Transverse colon (tissue), 4 donors: ENCODE data around the gene EPHA2. TPM values are rescaled to one million over a fixed set of nuclear protein-coding genes. Genes with fewer than 3 reads are reported as not detected.
"Not testable (repeated sequence)": the region's sequence is repeated elsewhere in the genome, so short reads cannot be mapped to it uniquely, and the experiment has no call there.

ENCODE experiments used
- DNase-seq: peaks from one replicate; pipeline ENCODE4 v3.0.0-alpha.2; 2019
- H3K27ac ChIP-seq, 4 donors: fragments of 200-600 bp; sonication (generic); 2 replicates each; pipeline ENCODE4 v1.5.1; 2016 to 2018; ENCODE audit warnings: inconsistent platforms in 4 of 4
- H3K27me3 ChIP-seq: fragments of 200-600 bp; sonication (generic); 2 replicates; pipeline ENCODE4 v1.5.1; 2017; ENCODE audit warnings: inconsistent platforms
- H3K36me3 ChIP-seq, 4 donors: fragments of 200-600 bp; sonication (generic); 2 replicates each; pipeline ENCODE4 v1.5.1; 2017 to 2019; ENCODE audit warnings: inconsistent platforms in 4 of 4
- H3K4me1 ChIP-seq, 4 donors: fragments of 200-600 bp; sonication (generic); 2 replicates each; pipeline ENCODE4 v1.5.1; 2017 to 2020; ENCODE audit warnings: inconsistent platforms in 4 of 4
- H3K4me3 ChIP-seq, 4 donors: fragments of 200-600 bp; sonication (generic); 1 replicate in 1 of 4; 2 replicates in 3 of 4; pipeline versions ENCODE4 v1.5.1 to v1.6.1; 2017 to 2019; ENCODE audit warnings: inconsistent platforms in 4 of 4
- H3K9me3 ChIP-seq, 2 donors: fragments of 200-600 bp; sonication (generic); 2 replicates each; pipeline ENCODE4 v1.5.1; 2017 to 2019; ENCODE audit warnings: inconsistent platforms in 2 of 2
- CTCF ChIP-seq, 5 experiments: fragments of 200-600 bp in 3 of 5; fragments of 450-650 bp in 2 of 5; sonication (generic) in 3 of 5; IDR thresholded peaks; 1 replicate in 2 of 5; 2 replicates in 3 of 5; pipeline ENCODE4 v1.5.1; 2016 to 2017; ENCODE audit warnings: antibody characterized with exemption in 5 of 5, inconsistent platforms in 3 of 5, mild to moderate bottlenecking in 2 of 5, moderate library complexity in 1 of 5
- EP300 ChIP-seq: sonication (generic); formaldehyde crosslinking; IDR thresholded peaks from one replicate; pipeline ENCODE4 v1.6.1; 2017; ENCODE audit warnings: antibody characterized with exemption, low read depth
- POLR2A ChIP-seq: fragments of 450-650 bp; IDR thresholded peaks from one replicate; pipeline ENCODE4 v1.6.1; 2016; ENCODE audit warnings: antibody characterized with exemption, mild to moderate bottlenecking, moderate library complexity
- POLR2AphosphoS5 ChIP-seq, 3 donors: sonication (generic); formaldehyde crosslinking; IDR thresholded peaks; one replicate each; pipeline ENCODE4 v1.6.1; 2016; ENCODE audit warnings: antibody characterized with exemption in 3 of 3
- WGBS, 2 donors: methylation state at CpG; one replicate each; pipeline ENCODE4 v1.1.5; 2018; ENCODE audit warnings: low coverage in 1 of 2; 5-methylcytosine and 5-hydroxymethylcytosine counted together
- in situ Hi-C, 4 donors: fragments of 200-750 bp; cut with MboI; loops; one replicate each; pipeline versions ENCODE4 v1.15.0 to v1.15.1; 2017; ENCODE audit warnings: low sequenced_read_pairs in 3 of 4, low pct_ligation_motif_present in 1 of 4, low pct_unique_long_range_greater_than_20kb in 1 of 4
- intact Hi-C: fragments of 100-400 bp; cut with DNase I; formaldehyde crosslinking; loops from one replicate; pipeline ENCODE4 v1.15.1; 2023; ENCODE audit warnings: low total_unique reads
- total RNA-seq, 4 donors: library from RNA; depleted of rRNA; stranded (reverse); fragments of >200 nt; gene quantifications; one replicate each; pipeline ENCODE4 v1.1.0, GENCODE V29; 2016

Gene EPHA2
- total RNA-seq, 4 donors from 2014 or later, result 2.6 to 68.8 (median 30.5) TPM

DNA sequence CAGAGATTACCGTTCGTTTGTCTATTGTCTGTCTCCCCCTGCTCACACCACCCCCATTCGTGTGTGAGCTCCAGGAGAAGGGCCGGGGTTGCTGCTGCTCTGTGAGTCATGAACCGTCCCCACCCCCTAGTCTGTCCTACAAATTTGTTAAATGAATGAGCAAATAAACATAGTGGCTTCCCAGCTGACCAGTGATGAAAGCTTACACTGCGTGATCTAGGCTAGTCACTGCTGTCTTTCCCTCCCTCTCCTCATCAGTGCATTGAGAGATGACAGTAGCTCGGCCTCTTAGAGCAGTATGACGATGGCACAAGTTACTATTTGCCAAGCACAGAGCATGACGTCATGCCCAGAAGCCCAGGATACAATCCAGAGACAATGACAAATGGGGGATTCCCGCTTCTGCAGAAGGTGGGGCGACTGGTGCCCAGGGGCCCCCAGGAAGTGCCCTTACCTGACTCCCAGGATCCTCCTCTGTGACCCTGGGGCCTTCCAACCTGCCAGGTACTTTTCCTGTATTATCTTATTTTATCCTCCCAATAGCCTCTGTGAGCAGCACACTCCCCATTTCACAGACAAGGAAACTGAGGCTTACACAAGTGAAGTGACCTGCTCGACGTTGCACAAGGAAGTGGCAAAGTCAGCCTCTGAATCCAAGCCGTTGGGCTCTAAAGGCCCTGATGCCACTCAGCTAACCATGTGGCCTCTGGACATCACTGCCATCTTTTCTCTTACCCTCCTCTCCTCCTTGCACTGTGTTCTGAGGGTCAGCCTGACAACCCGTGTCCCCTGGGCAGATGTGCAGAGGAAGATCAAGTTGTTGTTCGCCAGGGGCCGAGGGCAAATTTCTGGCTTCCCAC, 8.6 kb upstream of the EPHA2 start:
- no peak for DNase-seq
- Histone ChIP-seq H3K4me1 (peaks cover 9 to 48% (median 20%) of the 10 kb centered on the region in 4 donors), H3K36me3 (no peaks in the 10 kb centered on the region), H3K9me3 (no peaks in the 10 kb centered on the region), H3K4me3 (no peak overlapping the region), H3K27ac (peak overlapping the region in 1 of 4 donors; percentile 3), H3K27me3 (no peaks in the 10 kb centered on the region)
- intact Hi-C loops (no loop called here), in situ Hi-C loops (no loop called here)
- TF ChIP-seq POLR2AphosphoS5 (IDR thresholded peaks at IDR 0.05) (peak; percentile 6 to 26 (median 12)), EP300 (no peak)
- 48 to 55% methylated on average over 4 to 17 of the region's 17 CpGs for WGBS, 2 donors

DNA sequence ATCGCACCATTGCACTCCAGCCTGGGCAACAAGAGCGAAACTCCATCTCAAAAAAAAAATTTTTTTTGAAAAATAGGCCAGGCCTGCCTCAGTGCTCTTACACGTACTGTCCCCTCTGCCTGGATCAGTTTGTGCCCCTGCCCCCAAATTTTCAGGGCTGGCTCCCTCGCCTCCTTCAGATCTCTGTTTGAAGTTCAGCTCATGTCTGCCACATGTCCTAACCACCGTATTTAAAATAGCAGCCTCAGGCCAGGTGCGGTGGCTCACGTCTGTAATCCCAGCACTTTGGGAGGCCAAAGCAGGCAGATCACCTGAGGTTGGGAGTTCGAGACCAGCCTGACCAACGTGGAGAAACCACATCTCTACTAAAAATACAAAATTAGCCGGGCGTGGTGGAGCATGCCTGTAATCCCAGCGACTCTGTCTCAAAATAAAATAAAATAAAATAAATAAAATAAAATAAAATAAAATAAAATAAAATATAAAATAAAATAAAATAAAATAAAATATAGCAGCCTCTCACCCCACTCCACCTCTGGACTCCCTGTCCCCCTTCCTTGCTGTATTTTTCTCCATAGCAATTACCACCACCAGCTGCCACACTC, 7.8 kb upstream of the EPHA2 start:
- in situ Hi-C loops, H3K27ac ChIP-seq: not testable (repeated sequence)

GRCh38 chr1:16162163-16162822, 6.4 kb upstream of the EPHA2 start:
- TF ChIP-seq POLR2A (no peak), EP300 (no peak), CTCF (IDR thresholded peaks at IDR 0.05) (no peak), POLR2AphosphoS5 (IDR thresholded peaks at IDR 0.05) (no peak)
- Histone ChIP-seq H3K4me3 (no peak overlapping the region), H3K9me3 (no peaks in the 10 kb centered on the region), H3K4me1 (peaks cover 0 to 37% (median 10%) of the 10 kb centered on the region in 4 donors), H3K27me3 (no peaks in the 10 kb centered on the region), H3K27ac (peak overlapping the region in 1 of 4 donors; percentile 7), H3K36me3 (no peaks in the 10 kb centered on the region)
- 39 to 40% methylated on average over 10 to 32 of the region's 32 CpGs for WGBS, 2 donors
- intact Hi-C loops, result no loop called here
- DNase-seq, result peak; percentile 73
- in situ Hi-C loops, result no loop called here

More for the DNA sequence above, 7.8 kb upstream of the EPHA2 start:
- 79 to 87% methylated on average over 5 to 12 of the region's 12 CpGs for WGBS, 2 donors
- H3K4me3 ChIP-seq, H3K36me3 ChIP-seq, DNase-seq, intact Hi-C loops, H3K9me3 ChIP-seq, H3K27me3 ChIP-seq: not testable (repeated sequence)
- peaks cover 7 to 49% (median 21%) of the 10 kb centered on the region in 4 donors for H3K4me1 ChIP-seq

GRCh38 chr1:16161717-16162116, 5.8 kb upstream of the EPHA2 start:
- no peaks in the 10 kb centered on the region for H3K9me3 ChIP-seq
- H3K36me3 ChIP-seq, result no peaks in the 10 kb centered on the region
- WGBS, 2 donors, result 86% methylated on average over 5 of the region's 5 CpGs; no CpG with 5 or more reads in 1 of the 2 donors
- peaks cover 0 to 36% (median 8%) of the 10 kb centered on the region in 4 donors for H3K4me1 ChIP-seq
- no peak overlapping the region for H3K4me3 ChIP-seq
- DNase-seq, result no peak
- intact Hi-C loops (no loop called here), in situ Hi-C loops (no loop called here)
- H3K27ac ChIP-seq, result peak overlapping the region in 1 of 4 donors; percentile 7
- TF ChIP-seq EP300 (no peak), POLR2AphosphoS5 (IDR thresholded peaks at IDR 0.05) (no peak), POLR2A (no peak), CTCF (IDR thresholded peaks at IDR 0.05) (no peak)
- no peaks in the 10 kb centered on the region for H3K27me3 ChIP-seq
